GM19395 (cell line): Measurements from ENCODE around the gene MARCHF10.

Experiments
- ATAC-seq: cut with Tn5 transposase; IDR thresholded peaks from one replicate; pipeline ENCODE4 v1.9.1; 2021; ENCODE audit warnings: mild to moderate bottlenecking, moderate library complexity; ENCODE audit not compliant: unreplicated experiment

Gene MARCHF10

DNA sequence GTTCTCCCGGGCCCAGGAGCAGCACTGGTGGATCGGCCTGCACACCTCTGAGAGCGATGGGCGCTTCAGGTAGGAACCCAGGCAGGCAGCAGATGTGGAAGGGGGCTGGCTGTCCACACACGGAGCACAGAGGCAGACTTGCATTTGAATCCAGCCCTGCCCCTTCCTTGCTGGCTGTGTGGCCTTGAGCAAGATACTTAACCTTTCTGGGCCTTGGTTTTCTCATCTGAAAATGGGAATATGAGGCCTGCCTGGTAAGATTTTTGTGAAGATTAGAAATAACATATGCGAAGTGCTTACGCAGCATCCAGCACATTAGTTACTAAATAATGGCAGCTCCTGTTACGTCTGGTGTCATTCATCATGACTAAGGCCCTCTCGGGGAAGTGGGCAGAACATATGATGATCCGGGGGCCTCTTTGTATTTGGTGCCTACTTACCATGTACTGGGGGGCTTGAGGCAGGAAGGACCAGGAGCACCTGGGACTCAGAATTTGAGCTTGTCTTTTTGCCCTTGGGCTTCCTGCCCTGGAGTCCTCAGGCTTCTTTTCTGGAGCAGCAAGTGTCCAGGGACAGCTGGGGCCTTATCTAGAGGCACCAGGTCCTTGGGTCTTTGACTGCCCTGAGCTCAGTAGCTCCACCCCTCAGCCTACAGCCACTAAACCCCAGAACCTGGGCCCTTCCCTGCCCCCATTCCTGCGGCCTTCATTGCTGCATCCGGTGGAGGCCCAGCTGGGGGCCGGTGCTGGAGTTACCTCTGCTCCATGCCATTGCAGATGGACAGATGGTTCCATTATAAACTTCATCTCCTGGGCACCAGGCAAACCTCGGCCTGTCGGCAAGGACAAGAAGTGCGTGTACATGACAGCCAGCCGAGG is 126.8 kb downstream of the MARCHF10 start:
- no peak for ATAC-seq

DNA sequence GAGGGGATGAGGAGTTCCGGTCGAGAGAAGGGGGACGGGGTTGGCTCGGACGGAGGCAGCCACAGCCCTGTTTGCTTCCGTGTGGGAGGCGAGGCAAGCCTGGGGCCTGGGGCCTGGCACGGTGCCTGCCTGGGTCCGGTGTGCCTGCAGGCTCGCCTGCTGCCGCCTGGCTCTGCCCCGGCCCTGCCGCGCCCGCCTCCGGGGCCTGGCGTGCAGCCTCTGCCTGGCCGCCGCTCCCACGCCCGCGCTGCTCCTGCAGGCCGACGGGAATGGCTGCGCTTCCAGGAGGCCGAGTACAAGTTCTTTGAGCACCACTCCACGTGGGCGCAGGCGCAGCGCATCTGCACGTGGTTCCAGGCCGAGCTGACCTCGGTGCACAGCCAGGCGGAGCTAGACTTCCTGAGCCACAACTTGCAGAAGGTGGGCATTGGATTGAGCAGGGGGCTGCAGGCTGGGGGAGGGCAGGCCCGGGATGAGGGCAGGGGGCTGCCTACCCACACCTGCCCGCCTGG is 127.5 kb downstream of the MARCHF10 start:
- ATAC-seq = no peak

DNA sequence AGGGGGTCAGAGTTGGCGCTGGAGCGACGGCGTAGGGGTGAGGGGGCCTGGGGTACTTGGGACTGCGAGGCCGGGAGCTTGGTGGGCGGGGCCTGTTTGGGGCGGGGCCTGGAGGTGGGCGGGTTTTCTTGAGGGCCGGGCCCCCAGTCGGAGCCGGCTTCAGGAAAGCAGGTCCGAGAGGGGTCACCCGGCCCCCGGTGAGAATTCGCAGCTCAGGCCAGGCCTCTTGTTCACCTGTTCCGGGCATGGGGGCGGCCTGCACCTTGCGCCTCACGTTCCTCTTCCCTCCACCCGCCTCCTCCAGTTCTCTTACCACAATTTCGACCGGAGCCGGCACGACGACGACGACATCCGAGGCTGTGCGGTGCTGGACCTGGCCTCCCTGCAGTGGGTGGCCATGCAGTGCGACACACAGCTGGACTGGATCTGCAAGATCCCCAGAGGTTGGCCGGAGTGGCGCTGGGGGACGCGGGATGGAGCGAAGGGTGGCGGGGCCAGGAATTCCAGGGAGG is 128.2 kb downstream of the MARCHF10 start:
- ATAC-seq = no peak

DNA sequence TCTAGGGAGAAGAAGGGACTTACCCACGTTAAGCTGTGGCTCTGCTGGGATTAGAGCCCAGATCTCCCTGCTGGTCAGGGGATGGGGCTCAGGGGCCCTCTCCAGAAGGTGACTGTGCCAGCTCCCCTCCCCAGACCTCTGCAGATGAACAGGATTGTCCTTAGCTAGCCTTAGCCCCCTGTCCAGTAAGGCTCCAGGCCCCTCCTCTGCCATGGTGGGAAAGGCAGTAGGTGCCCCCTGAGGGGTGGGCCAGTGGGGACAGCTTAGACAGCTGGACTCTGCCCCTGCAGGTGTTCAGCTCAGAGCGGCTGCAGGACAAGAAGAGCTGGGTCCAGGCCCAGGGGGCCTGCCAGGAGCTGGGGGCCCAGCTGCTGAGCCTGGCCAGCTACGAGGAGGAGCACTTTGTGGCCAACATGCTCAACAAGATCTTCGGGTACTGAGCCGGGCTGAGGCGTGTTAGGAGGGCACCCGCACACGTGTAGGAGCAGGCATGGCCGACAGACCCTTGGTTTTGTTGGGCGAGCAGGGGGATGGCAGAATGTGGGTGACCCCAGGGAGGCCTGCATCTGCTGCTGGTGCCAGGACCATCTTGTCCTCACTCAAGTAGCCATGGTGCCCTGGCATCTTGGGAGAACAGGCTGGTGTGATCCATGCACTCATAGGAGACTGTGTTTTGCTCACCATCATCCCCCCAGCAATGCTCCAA is 129.7 kb downstream of the MARCHF10 start:
- no peak for ATAC-seq

DNA sequence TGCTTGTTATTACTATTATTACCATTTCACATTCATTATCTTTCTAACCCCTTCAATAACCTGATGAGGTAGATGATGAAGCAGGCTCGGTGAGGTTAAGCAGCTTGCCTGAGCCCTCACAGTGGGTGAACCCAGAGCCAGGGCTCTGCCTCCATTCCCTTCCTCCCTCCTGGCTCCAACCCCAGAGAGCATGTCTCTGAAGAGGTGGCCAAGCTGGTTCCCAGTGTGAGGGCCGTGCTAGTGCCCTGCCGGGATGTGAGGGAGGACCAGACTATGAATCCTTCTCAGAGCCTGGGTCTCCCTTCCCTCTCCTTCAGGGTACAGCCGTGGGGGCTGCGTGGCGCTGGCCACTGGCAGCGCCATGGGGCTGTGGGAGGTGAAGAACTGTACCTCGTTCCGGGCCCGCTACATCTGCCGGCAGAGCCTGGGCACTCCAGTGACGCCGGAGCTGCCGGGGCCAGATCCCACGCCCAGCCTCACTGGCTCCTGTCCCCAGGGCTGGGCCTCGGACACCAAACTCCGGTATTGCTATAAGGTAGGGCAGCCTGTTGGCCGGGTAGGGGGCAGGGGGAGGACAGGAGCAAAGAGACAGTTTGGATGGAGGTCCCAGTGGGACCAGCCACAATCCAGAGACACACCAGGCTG is 131.0 kb downstream of the MARCHF10 start:
- no peak for ATAC-seq

DNA sequence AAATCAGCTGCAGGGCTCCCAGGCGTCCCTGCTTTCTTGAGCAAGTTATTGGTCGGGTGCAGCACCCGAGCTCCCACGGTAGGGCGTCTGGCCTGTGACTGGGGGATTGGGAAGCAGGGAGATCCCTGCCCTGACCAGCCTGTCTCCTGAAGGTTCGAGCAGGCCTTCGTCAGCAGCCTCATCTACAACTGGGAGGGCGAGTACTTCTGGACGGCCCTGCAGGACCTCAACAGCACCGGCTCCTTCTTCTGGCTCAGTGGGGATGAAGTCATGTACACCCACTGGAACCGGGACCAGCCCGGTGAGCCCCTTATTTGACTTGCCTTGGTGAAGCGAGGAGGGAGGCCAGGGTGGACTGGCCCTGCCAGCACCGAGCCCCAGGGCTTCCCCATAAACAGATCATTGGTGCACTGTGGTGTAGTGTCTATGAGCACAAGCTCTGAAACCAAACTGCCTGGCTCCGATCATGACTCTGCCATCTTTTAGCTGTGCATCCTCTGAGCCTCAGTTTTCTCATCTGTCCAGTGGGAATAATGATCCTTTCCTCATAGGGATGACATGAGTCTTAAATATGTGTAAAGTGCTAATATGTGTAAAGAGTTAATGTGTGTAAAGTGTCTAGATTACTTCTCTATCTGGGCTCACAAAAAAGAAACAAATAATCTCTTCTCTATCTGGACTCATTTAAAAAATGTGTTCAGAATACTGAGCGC is 131.7 kb downstream of the MARCHF10 start:
- no peak for ATAC-seq

DNA sequence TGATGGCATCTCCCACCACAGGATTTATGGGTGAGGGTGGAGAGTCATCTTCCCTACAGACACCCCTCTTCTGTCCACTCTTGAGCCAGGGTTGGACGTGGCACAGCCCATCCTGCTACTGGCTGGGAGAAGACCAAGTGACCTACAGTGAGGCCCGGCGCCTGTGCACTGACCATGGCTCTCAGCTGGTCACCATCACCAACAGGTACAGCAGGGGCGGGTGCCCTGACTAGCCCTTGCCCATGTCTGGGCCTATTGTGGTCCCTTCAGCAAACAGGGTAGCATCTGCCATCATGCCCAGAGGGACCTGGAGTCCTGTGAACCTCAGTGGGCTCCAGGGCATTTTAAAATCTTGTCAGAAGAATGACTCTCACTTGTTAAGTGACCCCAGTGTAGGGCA is 132.4 kb downstream of the MARCHF10 start:
- no peak for ATAC-seq

DNA sequence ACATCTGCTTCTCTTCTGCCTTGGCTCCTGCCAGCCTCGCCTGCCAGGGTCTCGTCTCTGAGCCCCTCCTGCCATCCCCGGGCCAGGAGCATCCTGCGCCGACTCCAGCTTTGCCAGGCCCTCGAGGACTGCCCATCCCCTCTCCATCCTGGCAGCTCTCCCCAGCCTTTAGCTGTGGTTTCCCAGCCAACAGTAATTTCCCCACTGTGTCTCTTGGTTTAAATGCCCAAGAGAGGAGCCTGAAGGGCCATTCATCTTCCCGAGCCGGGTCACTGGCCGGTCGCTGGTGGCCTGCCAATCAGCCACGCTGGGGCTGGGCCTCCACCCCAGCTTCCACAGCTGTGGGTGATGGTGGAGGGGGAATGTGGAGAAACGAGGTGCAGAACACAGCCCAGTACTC is 132.9 kb downstream of the MARCHF10 start:
- ATAC-seq = no peak

DNA sequence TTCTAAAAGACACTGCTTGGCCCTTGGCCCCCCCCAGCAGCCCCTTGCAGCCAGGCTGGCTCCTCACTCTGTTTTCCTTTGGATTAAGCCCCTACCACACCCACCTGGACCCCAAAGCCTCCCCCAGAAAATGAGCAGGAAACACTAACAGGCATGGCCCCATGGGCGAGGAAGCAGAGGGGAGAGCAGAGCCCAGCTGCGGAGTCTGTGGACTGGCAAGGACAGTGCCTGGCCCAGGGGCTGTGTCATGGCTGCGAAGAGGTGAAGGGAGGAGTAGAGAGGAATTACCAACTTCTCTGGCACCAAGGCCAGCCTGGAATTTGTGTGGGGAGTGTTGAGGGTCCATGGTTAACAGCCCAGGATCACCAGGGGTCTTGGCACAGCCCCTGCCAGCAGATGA is 133.3 kb downstream of the MARCHF10 start:
- ATAC-seq = no peak

DNA sequence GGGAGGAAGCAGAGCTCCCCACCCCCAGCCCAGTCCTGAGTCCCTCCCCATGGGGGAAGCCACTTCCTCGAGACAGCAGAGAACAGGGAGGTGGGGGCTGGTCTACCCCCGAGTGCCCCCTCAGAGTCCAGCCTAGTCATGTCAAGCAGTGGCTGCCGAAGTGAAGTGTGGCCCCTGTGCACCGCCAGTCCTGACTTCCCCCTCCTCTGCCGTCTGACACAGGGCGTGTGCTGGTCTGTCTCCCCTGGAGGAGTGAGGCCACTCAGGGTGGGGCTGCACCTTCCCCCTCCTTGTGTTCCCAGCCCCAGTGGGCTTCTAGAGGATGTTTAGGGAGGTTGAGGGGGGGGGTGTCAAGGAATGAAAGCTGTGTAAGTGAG is 133.8 kb downstream of the MARCHF10 start:
- no peak for ATAC-seq

DNA sequence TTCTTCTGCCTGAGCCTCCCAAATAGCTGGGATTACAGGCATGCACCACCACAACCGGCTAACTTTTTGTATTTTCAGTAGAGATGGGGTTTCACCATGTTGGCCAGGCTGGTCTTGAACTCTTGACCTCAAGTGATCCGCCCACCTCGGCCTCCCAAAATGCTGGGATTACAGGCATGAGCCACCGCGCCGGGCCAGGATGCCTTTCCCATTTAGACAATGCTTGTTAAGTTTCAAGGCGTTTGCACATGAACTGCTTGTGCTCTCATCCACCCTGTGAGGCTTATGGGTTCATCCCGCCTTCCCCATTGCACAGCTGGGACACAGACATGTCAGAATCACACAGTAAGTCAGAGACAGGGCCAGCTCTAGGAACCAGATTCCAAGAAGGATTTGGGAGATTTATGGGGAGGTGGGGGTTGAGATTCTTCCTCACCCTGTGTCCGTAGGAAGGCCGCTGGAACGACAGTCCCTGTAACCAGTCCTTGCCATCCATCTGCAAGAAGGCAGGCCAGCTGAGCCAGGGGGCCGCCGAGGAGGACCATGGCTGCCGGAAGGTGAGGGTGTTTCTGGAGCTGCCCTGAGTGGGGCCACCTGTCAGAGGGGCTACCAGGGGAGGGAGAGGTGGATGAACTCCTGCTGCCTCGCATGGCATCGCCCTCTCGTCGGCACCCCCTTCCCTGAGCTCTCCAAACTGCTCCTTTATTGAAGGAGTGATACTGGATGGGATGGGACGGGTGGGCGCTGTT is 134.3 kb downstream of the MARCHF10 start:
- ATAC-seq = no peak

DNA sequence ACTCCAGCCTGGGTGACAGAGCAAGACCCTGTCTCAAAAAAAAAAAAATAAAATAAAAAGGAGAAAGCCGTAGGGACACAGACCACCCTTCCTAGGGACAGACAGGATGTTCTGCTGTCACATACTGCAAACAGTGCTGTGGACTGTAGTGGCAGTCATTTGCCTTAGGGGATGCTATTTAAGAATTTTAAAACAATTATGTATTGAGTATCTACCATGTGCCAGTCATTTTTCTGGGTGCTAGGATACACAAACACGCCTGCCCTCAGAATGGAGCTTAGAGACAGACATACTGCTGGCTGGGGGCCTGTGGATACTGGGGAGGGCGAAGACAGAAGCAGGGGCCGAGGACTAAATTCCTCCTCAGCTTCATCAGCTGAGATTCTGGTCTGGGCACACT is 135.2 kb downstream of the MARCHF10 start:
- no peak for ATAC-seq

DNA sequence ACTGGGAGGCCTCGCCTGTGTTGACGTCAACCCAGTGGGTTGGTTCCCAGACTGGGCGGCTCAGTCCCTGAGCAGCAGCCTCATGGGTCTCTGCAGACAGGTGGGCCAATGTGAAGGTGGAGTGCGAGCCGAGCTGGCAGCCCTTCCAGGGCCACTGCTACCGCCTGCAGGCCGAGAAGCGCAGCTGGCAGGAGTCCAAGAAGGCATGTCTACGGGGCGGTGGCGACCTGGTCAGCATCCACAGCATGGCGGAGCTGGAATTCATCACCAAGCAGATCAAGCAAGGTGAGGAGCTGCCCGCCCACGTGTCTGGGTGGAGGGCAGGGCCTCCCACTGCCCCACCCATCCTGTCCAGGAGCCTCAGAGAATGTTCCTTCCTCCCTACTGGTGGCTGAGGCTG is 136.6 kb downstream of the MARCHF10 start:
- no peak for ATAC-seq

DNA sequence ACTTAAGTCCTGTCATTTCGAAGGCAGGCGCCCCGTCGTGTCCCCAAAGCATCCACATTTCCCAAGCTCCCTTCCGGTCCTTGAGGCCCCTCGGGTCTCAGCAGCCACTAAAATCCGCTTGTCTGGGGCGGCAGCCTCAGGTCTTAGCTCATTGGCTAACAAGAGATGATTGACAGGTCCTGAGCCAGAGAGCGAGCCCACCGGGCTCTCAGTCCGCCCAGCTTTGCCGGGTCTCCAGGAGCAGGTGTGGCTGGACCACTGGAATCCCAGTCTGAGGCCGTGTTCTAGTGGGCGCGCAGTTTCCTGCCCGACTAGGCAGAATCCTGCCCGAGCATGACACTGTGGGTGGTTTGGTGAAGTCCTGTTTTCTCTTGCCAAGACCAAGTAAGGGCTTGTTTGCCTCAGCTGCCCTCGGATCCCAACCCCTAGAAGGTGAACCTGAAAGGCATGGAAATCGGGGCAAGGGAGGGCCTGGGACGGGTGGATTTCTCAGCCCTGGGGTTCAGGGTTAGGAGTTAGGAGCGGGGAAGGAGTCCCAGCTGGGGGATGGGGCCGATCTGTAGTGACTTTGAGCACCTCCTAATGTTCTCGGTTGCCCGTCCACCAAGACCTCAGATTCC is 137.8 kb downstream of the MARCHF10 start:
- no peak for ATAC-seq

DNA sequence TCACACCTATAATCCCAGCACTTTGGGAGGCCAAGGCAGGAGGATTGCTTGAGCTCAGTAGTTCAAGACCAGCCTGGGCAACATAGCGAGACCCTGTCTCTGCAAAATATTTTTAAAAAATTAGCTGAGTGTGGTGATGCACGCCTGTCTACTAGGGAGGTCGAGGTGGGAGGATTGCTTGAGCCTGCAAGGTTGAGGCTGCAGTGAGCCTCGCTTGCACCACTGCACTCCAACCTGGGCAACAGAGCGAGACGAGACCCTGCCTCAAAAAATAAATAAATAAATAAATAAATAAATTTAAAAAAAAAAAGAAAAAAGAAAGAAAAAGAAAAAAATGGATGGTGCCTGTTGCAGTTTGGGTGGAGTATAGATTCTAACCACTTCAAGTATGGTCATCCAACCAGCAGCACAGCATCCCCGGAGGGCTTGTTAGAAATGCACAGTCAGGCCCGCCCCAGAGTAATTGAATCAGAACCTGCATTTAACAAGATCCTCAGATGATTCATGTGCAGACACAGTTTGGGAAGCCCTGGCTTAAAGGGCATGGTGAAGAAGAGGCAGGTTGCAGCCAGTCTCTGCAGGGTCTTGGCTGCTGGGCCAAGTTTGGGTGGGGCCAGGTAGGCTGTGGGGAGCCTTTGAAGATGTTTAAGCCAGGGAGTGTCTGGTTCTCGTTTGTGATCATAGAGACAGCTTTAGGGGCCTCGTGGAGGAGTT is 139.9 kb downstream of the MARCHF10 start:
- no peak for ATAC-seq

DNA sequence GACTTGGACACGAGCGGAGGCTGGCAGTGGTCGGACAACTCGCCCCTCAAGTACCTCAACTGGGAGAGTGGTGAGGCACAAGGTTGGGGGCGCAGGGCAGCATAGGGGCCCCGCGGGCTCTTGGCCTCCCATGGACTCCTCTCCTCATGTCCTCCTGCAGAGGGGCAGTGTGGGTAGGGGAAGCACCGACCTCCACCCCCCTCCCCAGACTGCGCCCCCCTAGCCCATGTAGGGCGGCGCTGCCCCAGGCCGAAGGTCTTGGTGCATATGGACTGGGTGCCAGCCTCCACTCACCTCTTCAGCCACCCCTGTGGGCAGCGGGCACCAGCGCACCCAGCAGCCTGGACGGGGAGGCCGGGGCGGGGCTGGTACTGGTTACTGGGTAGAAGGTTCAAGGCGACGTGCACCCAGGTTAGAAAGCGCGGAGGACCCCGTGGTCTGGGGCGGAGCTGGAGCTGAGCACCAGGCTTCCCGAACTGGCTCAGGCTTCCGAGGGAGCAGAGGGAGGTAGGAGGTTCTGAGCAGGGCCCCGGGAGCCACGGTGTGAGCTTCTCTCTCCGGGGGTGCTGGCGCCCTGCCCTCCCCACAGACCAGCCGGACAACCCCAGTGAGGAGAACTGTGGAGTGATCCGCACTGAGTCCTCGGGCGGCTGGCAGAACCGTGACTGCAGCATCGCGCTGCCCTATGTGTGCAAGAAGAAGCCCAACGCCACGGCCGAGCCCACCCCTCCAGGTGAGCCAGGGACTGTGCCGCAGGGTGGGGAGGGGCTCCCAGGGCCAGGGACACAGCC is 141.1 kb downstream of the MARCHF10 start:
- ATAC-seq = no peak

DNA sequence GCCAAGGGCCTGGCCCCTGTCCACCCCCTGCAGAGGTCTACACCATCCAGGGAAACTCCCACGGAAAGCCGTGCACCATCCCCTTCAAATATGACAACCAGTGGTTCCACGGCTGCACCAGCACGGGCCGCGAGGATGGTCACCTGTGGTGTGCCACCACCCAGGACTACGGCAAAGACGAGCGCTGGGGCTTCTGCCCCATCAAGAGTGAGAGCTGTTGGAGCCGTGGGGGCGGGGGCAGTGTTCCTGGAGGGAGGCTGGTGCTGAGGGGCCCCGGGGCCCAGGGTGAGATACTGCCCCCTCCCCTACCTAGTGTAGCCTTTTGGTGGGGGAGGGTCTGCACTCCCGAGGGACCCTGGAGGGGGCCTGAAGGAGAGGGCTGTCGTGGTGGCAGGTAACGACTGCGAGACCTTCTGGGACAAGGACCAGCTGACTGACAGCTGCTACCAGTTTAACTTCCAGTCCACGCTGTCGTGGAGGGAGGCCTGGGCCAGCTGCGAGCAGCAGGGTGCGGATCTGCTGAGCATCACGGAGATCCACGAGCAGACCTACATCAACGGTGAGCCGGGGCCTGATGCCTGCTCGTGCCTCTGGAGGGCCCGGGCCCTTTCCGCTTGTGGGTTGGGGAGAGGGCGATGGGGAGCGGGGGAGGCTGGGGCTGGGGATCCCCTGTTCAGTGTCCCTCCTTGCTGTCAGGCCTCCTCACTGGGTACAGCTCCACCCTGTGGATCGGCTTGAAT is 141.9 kb downstream of the MARCHF10 start:
- ATAC-seq = no peak

DNA sequence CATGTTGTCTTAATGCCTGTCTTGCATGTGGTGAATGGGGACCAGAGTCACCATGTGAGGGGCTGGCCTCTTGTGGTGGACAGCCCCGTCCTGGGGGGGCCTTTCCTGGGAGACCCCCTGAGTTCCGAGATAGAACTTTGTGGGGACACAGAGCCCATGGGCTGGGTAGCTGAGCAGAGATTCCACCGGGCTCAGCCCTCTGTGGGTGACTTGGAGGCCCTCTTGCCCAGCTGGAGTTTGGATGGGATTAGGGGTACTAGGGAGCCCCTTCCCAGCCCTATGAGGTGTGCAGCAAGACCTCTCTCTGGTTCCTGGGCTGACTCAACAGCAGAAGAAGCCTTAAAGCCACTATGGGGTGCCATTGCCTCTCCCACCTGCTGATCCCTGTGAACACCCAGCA is 142.5 kb downstream of the MARCHF10 start:
- no peak for ATAC-seq
